GF-D8 (cell line): ENCODE measurements around the gene FAM168A.
A peak's percentile ranks its signal among the peaks of the same experiment; 100 is the strongest.

Source experiments
- DNase-seq: peaks from one replicate; lab custom pipeline; 2025; lab: John Stamatoyannopoulos, UW

FAM168A gene

GRCh38 chr11:73367482-73368024, 230.4 kb downstream of the FAM168A start:
- DNase-seq: no peak

- DNase-seq: no peak
Observed at GRCh38 chr11:73366953-73367352, 231.0 kb downstream of the FAM168A start.

- no peak for DNase-seq
Observed at GRCh38 chr11:73366265-73366610, 231.7 kb downstream of the FAM168A start.

- no peak for DNase-seq
Observed at GRCh38 chr11:73365352-73366264, 232.3 kb downstream of the FAM168A start.

- no peak for DNase-seq
Observed at GRCh38 chr11:73363147-73363546, 234.8 kb downstream of the FAM168A start.

GRCh38 chr11:73361953-73362776, 235.7 kb downstream of the FAM168A start:
- no peak for DNase-seq

- DNase-seq: no peak
Observed at GRCh38 chr11:73360743-73361369, 237.1 kb downstream of the FAM168A start.

- no peak for DNase-seq
Observed at GRCh38 chr11:73359930-73360742, 237.8 kb downstream of the FAM168A start.

GRCh38 chr11:73359341-73359740, 238.6 kb downstream of the FAM168A start:
- DNase-seq: no peak

GRCh38 chr11:73358071-73358470, 239.8 kb downstream of the FAM168A start:
- no peak for DNase-seq

GRCh38 chr11:73356979-73357860, 240.7 kb downstream of the FAM168A start:
- DNase-seq: no peak

- no peak for DNase-seq
Observed at GRCh38 chr11:73355109-73355508, 242.8 kb downstream of the FAM168A start.

- DNase-seq: no peak
Observed at GRCh38 chr11:73353422-73353821, 244.5 kb downstream of the FAM168A start.

- DNase-seq: peak; percentile 16
Observed at GRCh38 chr11:73350908-73351636, 246.8 kb downstream of the FAM168A start.
